ENCODE results near the gene DMD.

DNA sequence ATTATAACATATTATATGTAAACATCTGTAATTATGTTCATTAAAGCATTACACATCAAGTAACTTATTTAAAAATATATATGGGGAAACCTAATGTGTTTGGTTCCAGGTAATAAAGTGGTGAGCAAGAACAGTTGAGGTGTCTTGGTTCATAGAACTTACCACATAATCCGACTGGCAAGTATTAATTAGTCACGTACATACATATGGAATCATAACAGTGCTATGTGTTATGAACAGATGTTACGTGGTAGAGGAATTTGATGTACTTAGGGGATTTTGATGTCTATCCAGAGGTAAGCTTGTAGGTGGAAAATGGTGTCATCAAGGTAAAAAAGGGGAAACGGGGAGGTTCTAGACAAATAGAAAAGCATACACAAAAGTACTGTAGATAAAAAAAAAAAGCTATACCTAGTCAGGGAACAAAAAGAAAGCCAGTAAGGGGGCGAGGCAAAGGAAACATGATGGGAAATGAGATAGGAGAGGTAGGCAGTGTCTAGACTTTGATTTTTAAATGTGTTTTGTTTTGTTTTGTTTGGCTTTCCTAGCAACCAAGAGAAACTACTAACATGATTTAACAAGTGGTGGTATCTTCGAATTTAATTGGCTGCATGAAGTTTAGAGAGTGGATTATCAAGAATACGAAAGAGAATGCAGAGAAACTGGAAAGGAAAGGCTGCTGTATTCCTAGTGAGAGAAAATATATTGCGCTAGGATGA is 12.6 kb downstream of the DMD start:
- TF ChIP-seq ZFP1 (CRISPR knock-in tag; IDR thresholded peaks at IDR 0.05) (no peak), NRL (CRISPR knock-in tag; IDR thresholded peaks at IDR 0.05; ENCODE audit: borderline replicate concordance) (no peak), ZNF780A (CRISPR knock-in tag; IDR thresholded peaks at IDR 0.05) (no peak), RXRB (CRISPR knock-in tag; IDR thresholded peaks at IDR 0.05; ENCODE audit: borderline replicate concordance) (no peak), CREM (IDR thresholded peaks at IDR 0.05) (no peak), CREM (CRISPR knock-in tag; IDR thresholded peaks at IDR 0.05) (no peak), FOSL2 (CRISPR knock-in tag; IDR thresholded peaks at IDR 0.05) (no peak), EZH2 (conservative IDR thresholded peaks at IDR 0.05; ENCODE audit: low read depth, low read length) (no peak), ZNF30 (CRISPR knock-in tag; IDR thresholded peaks at IDR 0.05) (no peak), RBFOX2 (IDR thresholded peaks at IDR 0.05; ENCODE audit: low read depth, low read length) (no peak)
- TF ChIP-seq, protein P1, sequence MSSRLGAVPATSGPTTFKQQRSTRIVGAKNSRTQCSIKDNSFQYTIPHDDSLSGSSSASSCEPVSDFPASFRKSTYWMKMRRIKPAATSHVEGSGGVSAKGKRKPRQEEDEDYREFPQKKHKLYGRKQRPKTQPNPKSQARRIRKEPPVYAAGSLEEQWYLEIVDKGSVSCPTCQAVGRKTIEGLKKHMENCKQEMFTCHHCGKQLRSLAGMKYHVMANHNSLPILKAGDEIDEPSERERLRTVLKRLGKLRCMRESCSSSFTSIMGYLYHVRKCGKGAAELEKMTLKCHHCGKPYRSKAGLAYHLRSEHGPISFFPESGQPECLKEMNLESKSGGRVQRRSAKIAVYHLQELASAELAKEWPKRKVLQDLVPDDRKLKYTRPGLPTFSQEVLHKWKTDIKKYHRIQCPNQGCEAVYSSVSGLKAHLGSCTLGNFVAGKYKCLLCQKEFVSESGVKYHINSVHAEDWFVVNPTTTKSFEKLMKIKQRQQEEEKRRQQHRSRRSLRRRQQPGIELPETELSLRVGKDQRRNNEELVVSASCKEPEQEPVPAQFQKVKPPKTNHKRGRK (CRISPR knock-in tag; IDR thresholded peaks at IDR 0.05) = no peak

Data from HepG2 (cell line).